OCI-LY3 (cell line): ENCODE data around the gene IRF1.

Experiments
- H2AFZ ChIP-seq: fragments of 200-600, 300-600 bp; shearing (Covaris generic); 2 replicates; pipeline ENCODE4 v1.6.0; 2014; ENCODE audit warnings: antibody characterized with exemption, low read depth, low read length
- H3K27ac ChIP-seq: fragments of 200-600, 300-600 bp; sonication (generic); 2 replicates; pipeline ENCODE4 v1.5.1; 2014; ENCODE audit warnings: mild to moderate bottlenecking, low read length, moderate library complexity, mixed read lengths
- H3K27me3 ChIP-seq: fragments of 200-600, 300-600 bp; sonication (generic); 2 replicates; pipeline ENCODE4 v1.6.1; 2014; ENCODE audit warnings: low read depth, low read length, mixed read lengths
- H3K36me3 ChIP-seq: fragments of 200-600, 300-600 bp; sonication (generic); replicated peaks from 2 replicates; pipeline ENCODE3; 2014; ENCODE audit warnings: low read depth, low read length, mixed read lengths
- H3K4me1 ChIP-seq: fragments of 300-600, 200-600 bp; sonication (generic); 2 replicates; pipeline ENCODE4 v1.6.1; 2014; ENCODE audit warnings: low read length, mixed read lengths
- H3K4me2 ChIP-seq: fragments of 200-600, 300-600 bp; sonication (generic); 2 replicates; pipeline ENCODE4 v1.6.1; 2014; ENCODE audit warnings: low read length, mixed read lengths
- H3K4me3 ChIP-seq: fragments of 300-600, 200-600 bp; sonication (generic); 2 replicates; pipeline ENCODE4 v1.5.1; 2014; ENCODE audit warnings: antibody characterized with exemption, mild to moderate bottlenecking, low read length, moderate library complexity
- H3K79me2 ChIP-seq: fragments of 300-600, 200-600 bp; shearing (Covaris generic); 2 replicates; pipeline ENCODE4 v1.6.1; 2014; ENCODE audit warnings: mild to moderate bottlenecking, low read length, mixed read lengths
- H3K9ac ChIP-seq: fragments of 300-600, 200-600 bp; shearing (Covaris generic); 2 replicates; pipeline ENCODE4 v1.6.0; 2014; ENCODE audit warnings: mild to moderate bottlenecking, low read length, moderate library complexity
- H3K9me3 ChIP-seq: fragments of 200-600, 300-600 bp; shearing (Covaris generic); 2 replicates; pipeline ENCODE4 v1.6.1; 2014; ENCODE audit warnings: low read length, mixed read lengths; ENCODE audit not compliant: insufficient read depth
- H4K20me1 ChIP-seq: fragments of 200-600, 300-600 bp; sonication (generic); 2 replicates; pipeline ENCODE4 v1.6.1; 2016; ENCODE audit warnings: low read length, mixed read lengths; ENCODE audit not compliant: insufficient read depth
- EZH2phosphoT487 ChIP-seq: fragments of 200-600 bp; shearing (Covaris generic); IDR thresholded peaks from 2 replicates; pipeline ENCODE4 v1.6.1; 2018; ENCODE audit warnings: antibody characterized with exemption, mixed run types, low read depth
- TF ChIP-seq, protein P1 (sequence below): fragments of 200-600, 300-600 bp; sonication (generic); IDR thresholded peaks from 2 replicates; pipeline ENCODE4 v1.5.1; 2014; ENCODE audit warnings: antibody characterized with exemption, low read length, low read depth

The IRF1 gene, protein sequence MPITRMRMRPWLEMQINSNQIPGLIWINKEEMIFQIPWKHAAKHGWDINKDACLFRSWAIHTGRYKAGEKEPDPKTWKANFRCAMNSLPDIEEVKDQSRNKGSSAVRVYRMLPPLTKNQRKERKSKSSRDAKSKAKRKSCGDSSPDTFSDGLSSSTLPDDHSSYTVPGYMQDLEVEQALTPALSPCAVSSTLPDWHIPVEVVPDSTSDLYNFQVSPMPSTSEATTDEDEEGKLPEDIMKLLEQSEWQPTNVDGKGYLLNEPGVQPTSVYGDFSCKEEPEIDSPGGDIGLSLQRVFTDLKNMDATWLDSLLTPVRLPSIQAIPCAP

DNA sequence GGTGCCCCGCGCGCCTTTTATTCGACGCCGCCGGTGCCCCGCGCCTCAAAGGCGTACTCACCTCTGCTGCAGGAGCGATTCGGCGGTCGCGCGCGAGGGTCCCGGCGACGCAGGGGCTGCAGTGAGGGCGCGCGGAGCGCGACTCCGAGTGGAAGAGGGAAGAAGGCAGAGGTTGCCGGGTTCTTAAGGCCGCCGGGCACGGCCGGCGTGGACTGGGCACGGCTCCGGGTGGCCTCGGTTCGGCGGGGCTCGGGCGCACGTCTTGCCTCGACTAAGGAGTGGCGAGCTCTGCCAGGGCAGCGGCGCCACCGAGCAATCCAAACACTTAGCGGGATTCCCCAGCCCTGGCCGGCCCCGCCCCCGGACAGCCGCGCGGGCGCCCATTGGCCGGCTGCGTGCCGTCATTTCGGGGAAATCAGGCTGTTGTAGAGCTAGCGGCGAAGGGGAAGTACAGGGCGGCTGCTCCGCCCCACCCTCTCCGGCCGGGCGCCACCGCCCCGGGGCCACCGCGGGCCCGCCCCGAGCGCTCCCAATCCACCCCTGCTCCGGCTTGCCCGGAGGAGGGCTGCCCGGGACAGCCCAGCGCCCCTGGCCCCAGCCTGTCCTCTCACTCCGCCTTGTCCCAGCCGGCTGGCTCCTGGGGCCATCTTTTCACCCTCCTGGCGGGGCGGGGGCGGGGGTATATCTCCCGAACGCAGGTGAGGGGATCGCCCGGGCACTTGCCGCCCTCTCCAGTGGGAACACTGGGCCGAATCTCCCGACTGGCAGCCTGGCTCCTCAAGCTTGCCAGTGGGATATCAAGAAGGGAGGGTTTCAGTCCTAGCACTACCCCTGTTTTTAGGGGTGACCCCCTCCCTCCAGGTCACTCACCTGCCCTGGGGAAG, at the start of gene IRF1:
Gene IRF1, minus strand, starts transcription at position 290 of the 884 bp plus-strand sequence. CDS start 1,295 bp downstream, outside the sequence.
- peak within 1 kb of the TSS; percentile 100 for H3K4me2 ChIP-seq
- peaks cover 52% of the 10 kb centered on the region for H3K4me1 ChIP-seq
- no peak within 1 kb of the TSS for H2AFZ ChIP-seq
- H3K27ac ChIP-seq, result peak within 1 kb of the TSS; percentile 83
- peaks cover 4% of the 10 kb centered on the region; the same call in 1 of the 2 replicates for H3K27me3 ChIP-seq
- H3K36me3 ChIP-seq, result peaks cover 40% of the 10 kb centered on the region
- no peak for TF ChIP-seq EZH2phosphoT487
- TF ChIP-seq, protein P1, sequence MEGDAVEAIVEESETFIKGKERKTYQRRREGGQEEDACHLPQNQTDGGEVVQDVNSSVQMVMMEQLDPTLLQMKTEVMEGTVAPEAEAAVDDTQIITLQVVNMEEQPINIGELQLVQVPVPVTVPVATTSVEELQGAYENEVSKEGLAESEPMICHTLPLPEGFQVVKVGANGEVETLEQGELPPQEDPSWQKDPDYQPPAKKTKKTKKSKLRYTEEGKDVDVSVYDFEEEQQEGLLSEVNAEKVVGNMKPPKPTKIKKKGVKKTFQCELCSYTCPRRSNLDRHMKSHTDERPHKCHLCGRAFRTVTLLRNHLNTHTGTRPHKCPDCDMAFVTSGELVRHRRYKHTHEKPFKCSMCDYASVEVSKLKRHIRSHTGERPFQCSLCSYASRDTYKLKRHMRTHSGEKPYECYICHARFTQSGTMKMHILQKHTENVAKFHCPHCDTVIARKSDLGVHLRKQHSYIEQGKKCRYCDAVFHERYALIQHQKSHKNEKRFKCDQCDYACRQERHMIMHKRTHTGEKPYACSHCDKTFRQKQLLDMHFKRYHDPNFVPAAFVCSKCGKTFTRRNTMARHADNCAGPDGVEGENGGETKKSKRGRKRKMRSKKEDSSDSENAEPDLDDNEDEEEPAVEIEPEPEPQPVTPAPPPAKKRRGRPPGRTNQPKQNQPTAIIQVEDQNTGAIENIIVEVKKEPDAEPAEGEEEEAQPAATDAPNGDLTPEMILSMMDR, result no peak
- no peaks in the 10 kb centered on the region for H3K9me3 ChIP-seq
- peak within 1 kb of the TSS; percentile 97 for H3K4me3 ChIP-seq
- H4K20me1 ChIP-seq, result peaks cover 43% of the 10 kb centered on the region
- H3K9ac ChIP-seq, result peak within 1 kb of the TSS; percentile 91
- H3K79me2 ChIP-seq, result peaks cover 38% of the 10 kb centered on the region

DNA sequence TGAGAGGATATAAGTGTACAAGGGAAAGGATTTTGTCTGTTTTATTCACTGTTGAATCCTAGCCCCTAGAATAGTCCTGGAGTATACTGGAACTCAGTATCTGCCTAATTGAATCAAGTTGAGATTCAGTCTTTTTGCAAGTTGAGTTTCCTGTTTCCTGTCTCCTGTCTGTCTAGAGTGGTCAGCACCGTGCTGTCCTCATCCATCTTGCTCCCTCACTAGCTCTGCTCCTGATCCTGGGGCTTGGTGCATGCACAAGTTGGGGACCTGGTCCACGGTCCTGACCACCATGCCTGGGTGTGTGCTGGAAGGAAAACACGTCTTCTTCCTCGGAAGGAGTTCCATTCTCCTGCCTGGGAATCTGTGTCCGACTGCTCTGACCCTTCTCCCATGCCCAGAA, 49.6 kb upstream of the IRF1 start:
- Histone ChIP-seq H3K4me3 (no peak overlapping the region), H3K9me3 (no peaks in the 10 kb centered on the region), H2AFZ (no peak overlapping the region), H3K36me3 (no peaks in the 10 kb centered on the region), H3K4me2 (no peak overlapping the region), H3K79me2 (no peaks in the 10 kb centered on the region), H3K4me1 (peaks cover 11% of the 10 kb centered on the region), H4K20me1 (no peaks in the 10 kb centered on the region), H3K9ac (no peak overlapping the region), H3K27ac (no peak overlapping the region), H3K27me3 (peaks cover 13% of the 10 kb centered on the region; the same call in 1 of the 2 replicates)
- TF ChIP-seq EZH2phosphoT487, result no peak
- TF ChIP-seq, protein P1, result no peak

DNA sequence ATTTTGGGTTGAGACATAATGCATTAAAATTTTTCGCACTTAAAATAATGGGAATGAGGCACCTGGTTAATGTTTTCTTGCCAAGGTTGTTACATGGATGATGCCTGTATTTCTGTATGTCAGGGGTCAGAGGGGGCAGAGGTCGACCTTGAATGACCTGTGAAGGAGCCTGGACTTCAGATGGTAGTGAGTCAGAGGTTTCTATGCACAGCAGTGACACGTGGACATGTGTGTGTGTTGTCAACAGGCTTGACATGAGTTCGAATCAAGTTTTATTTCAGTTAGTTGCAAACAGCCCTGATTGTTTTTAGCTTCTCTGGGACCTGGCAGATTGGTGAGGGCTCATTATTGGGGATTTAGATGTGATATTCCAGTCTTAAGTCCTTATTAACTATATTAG, 49.1 kb upstream of the IRF1 start:
- TF ChIP-seq, protein P1, result no peak
- no peak for TF ChIP-seq EZH2phosphoT487
- H3K27ac ChIP-seq, result no peak overlapping the region
- no peaks in the 10 kb centered on the region for H4K20me1 ChIP-seq
- no peak overlapping the region for H2AFZ ChIP-seq
- H3K27me3 ChIP-seq, result peaks cover 17% of the 10 kb centered on the region
- no peak overlapping the region for H3K4me2 ChIP-seq
- no peaks in the 10 kb centered on the region for H3K36me3 ChIP-seq
- no peak overlapping the region for H3K9ac ChIP-seq
- H3K79me2 ChIP-seq, result no peaks in the 10 kb centered on the region
- H3K9me3 ChIP-seq, result no peaks in the 10 kb centered on the region
- peaks cover 11% of the 10 kb centered on the region for H3K4me1 ChIP-seq
- no peak overlapping the region for H3K4me3 ChIP-seq

DNA sequence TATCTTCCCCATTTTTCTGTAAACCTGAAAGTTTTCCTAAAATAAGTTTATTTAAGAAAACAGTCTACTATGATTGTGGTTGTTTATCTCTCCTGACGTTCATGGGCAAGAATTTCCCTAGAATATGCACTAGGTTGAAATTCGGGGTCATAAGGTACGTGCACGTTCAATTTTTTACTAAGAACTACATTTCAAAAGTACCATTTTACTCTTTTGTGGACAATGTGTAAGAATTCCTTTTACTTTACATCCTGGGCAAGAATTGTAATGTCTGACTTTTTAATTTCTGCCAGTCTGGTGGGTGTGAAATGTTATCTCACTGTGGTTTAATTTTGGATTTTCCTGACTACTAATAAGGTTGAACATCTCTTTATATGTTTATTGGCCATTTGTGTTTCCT, 40.4 kb upstream of the IRF1 start:
- H3K27ac ChIP-seq, result no peak overlapping the region
- TF ChIP-seq, protein P1, result no peak
- no peak for TF ChIP-seq EZH2phosphoT487
- no peak overlapping the region for H3K4me2 ChIP-seq
- no peak overlapping the region for H3K4me3 ChIP-seq
- no peak overlapping the region for H2AFZ ChIP-seq
- H3K9ac ChIP-seq, result no peak overlapping the region
- peaks cover 21% of the 10 kb centered on the region for H3K27me3 ChIP-seq
- H3K9me3 ChIP-seq, result no peaks in the 10 kb centered on the region
- H3K4me1 ChIP-seq, result peaks cover 19% of the 10 kb centered on the region
- no peaks in the 10 kb centered on the region for H3K36me3 ChIP-seq
- no peaks in the 10 kb centered on the region for H4K20me1 ChIP-seq
- no peaks in the 10 kb centered on the region for H3K79me2 ChIP-seq
